Right hindlimb (tissue), 1 donor: ENCODE results near the gene CLCN3.
"Not testable (repeated sequence)": the region's sequence is repeated elsewhere in the genome, so short reads cannot be mapped to it uniquely, and the experiment has no call there.

Source experiments
- DNase-seq: peaks from one replicate; pipeline ENCODE4 v3.0.0-alpha.2; 2018

Gene CLCN3

DNA sequence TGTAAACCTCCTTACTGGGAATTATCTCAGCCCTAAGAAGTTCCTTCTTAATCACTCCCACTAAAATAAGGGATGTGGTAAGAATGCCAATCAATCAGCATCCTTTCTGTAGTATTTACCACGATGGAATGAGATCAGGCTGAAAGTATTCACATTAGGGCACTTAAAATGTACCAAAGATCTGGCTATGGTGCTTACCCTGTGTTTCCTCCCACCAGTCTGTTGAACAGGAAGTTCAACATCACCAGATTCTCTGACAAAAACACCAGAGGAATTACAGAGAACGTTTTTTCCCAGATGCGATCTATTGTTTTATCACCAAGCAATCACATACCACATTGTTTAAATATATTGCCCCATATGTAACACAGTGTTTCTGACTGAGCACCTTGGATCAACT is 2.1 kb upstream of the CLCN3 start:
- no peak for DNase-seq

DNA sequence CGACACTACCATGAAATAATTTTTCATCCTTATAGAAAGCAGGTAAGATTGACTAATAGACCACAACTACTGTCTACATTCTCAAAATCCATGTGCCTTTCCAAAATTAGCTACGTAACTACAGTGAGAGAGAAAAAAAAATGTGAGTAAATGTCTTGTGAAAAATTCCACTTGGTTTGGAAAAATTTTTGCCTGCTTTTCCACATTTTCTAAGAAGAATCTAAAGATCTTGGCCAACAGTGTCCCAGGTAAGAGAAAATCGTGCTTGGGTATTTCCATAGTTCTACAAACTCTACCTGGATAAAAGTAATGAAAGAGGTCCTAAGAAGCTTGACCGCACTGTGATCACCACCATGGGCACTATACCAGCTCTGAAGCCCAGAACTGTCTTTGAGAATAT is 1.4 kb upstream of the CLCN3 start:
- no peak for DNase-seq

DNA sequence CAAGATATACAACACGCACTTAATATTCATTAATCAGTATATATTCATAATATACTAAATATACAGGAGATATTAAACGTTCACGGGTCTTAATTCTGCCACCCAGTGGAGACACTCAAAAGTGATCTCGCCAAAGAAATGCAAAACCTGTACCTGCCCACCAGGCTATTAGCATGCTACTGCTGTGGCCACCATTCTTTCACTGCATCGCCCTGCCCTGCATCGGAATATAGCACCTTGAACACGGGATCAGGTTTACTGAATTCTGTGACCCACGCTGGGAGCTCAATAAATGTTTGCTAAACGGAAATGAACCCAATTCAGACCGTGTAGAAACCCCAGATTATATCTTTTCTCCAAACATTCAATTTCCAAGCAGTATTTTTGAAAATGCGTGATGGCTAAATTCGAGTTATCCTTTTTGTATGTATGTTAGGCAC is 840 bp upstream of the CLCN3 start:
- peak; percentile 34 for DNase-seq

DNA sequence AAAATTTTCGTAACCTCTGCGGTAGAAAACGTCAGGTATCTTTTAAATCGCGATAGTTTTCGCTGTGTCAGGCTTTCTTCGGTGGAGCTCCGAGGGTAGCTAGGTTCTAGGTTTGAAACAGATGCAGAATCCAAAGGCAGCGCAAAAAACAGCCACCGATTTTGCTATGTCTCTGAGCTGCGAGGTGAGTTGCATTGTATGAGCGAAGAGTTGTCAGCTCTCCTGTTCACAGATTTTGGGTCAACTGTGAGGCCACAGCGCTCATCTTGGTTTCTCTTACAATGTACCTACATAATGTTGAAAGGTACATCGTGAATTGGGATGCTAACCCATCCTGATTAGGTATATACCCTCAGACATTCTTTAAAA is 486 bp downstream of the CLCN3 start:
- peak; percentile 34 for DNase-seq

DNA sequence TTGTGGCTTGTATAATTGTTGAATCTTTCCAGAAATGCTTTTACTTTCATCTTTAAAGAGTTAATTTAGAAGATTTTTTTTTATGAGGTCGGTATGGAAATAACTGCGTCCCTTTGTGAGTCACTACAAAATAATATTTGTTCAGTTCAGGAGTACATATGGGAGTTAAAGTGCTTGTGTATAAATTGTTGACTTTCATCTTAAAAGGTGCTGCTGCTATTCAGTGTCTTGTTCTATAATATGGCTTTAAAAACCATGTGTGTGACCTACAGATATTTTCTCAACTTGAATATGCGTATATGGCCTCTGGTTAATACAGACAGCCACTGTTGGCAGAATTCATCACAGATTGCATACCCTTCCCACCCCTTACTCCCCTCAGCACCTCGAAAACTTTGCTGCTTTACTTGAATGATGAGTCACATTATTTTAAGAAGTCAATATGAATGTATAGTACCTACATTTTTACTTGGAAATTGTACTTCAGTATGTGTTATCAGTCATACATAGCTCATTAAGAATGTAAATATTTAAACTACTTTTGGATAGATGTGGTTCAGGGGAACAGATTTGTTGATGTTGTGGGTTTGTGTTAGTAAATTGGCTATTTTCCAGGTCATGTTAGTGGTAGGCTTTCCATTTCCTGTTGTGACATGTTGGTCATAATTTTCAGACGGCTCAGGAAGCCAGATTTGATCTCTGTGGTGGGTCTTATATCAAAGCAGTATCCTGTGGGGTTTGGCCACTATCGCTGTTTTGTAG is 1.5 kb downstream of the CLCN3 start:
- no peak for DNase-seq

DNA sequence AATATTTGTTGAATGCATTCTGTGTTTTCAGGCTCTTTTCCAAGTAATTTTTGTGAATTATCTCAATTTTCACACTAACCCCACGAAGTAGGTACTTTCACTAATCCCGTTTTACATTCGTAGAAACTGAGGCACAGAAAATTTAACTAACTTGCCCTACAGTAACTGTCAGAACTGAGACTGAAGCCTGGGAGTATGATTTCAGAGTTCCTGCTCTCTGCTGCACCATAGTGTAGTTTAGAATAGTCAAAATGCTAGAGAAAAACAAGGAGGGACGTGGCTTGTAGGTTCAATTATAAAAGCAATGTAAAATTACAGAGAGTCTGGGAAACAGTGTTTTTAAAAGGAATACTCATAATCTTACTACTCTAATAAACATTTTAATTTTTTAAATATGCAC is 2.2 kb downstream of the CLCN3 start:
- no peak for DNase-seq

DNA sequence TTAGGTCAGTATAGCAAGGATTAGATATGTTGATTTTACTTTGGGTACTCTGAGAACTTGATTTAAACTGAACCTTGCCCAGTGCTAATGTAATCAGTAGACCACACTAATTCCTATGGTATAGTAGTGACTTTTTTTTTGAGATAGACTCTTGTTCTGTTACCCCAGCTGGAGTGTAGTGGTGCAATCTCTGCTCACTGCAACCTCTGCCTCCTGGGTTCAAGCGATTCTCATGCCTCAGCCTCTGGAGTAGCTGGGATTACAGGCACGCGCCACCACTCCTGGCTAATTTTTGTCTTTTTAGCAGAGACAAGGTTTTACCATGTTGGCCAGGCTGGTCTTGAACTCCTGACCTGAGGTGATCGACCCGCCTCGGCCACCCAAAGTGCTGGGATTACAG is 3.6 kb downstream of the CLCN3 start:
- DNase-seq, result not testable (repeated sequence)

DNA sequence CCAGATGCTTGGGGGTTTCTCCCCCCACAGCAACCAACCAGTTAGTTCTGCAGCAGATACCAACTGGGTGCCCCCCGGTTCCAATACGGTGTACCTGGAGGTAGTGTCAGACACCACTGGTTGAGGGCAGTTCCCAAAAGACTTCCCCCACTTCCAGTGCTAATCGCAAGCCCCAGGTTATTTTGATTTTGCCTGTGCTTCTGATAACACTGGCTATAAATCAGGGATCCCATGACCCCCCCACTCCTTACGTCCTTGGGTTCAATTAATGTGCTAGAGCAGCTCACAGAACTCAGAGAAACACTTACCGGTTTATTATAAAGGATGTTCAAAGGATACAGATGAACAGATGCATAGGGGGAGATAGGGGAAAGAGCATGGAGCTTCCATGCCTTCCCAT is 5.5 kb downstream of the CLCN3 start:
- no peak for DNase-seq

DNA sequence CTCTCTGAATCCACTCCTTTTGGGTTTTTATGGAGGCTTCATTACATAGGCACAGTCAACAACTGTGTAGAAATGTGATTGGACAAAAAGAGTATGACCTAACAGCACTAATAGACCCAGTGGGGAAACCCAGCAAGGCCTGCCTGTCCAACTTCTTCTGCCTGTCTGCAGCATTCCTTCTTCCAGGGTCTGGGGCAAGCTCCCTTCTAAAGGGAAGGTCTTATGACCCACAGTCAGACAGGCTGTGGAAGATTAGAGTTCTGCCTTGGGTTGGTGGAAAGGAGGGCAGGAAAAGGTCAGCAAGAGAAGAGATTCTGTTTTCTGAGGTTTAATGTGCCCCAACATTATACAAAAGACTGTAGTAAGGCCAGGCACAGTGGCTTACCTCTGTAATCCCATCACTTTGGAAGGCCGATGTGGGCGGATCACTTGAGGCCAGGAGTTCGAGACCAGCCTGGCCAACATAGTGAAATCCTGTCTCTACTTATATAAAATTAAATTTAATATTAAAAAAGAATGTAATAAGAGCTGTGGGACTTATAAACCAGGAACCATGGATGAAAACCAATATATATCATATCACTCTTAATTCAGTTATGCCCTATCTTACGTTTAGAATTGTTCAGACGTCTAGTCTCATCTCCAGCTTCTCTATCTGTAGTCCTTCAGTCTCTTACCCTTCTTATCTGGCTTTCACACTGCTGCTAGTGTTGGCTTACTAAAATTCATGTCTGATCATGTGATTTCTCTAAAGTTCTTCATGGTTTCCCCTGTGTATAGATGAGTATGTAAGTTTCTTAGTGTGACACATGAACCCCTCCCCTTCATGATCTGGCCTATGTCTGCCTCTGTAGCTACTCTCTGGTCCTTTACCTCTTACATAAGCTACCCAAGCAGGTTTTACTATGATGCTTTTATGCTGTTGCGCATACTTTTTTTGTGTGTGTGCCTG is 6.2 kb downstream of the CLCN3 start:
- DNase-seq, result no peak

DNA sequence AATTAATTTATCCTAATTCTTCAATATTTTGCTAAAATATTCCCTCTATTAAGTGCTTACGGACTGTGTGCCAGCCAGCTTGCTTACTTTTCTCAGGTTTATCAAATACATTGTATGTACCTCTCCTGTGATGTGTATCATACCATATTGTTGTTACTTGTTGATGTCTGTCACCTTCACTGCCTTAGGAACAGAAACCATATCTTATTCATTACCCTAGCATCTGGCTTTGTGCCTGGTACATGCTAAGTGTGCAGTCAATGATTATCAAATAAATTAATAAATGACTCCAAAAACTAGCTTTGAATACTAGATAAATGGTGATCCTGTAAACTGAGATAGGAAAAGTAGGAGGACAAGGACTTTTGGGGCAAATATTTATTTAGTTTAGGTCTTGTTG is 6.9 kb downstream of the CLCN3 start:
- no peak for DNase-seq

DNA sequence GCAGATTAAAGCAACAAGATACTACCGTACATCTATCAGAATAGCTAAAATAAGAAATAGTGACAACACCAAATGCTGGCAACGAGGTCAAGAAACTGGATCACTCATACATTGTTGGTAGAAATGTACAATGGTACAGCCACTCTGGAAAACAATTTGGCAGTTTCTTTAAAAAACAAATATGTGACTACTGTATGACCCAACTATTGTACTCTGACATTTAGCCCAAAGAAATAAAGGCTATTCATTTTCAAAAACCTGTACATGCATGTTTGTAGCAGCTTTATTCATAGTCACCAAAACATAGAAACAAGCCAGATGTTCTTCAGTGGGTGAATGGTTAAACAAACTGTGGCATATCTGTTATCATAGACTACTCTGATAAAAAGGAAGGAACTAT is 8.2 kb downstream of the CLCN3 start:
- no peak for DNase-seq

DNA sequence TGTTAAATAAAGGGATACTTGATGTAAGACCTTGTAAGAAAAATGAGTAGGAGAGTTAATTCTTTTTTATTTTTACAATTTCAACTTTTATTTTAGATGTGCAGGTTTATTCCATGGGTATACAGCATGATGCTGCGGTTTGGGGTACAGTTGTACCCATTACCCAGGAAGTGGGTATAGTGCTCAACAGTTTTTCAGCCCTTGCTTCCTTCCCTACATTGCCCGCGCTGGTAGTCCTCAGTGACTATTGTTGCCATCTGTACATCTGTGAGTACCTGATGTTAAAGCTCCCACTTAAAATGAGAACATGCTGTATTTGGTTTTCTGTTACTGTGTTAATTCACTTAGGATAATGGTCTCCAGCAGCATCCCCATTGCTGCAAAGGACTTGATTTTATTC is 9.7 kb downstream of the CLCN3 start:
- no peak for DNase-seq

DNA sequence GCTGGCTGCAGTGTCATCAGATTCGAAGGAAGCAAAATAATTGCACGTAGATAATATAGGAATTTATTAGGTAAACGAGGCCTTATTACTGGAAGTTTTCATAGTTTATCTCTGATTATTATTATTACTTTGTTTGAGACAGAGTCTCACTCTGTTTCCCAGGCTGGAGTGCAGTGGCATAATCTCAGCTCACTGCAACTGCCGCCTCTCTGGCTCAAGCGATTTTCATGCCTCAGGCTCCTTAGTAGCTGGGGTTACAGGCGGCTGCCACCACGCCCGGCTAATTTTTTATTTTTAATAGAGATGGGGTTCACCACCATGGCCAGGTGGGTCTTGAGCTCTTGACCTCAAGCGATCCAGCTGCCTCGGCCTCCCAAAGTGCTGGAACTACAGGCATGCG is 12.5 kb downstream of the CLCN3 start:
- DNase-seq, result no peak

DNA sequence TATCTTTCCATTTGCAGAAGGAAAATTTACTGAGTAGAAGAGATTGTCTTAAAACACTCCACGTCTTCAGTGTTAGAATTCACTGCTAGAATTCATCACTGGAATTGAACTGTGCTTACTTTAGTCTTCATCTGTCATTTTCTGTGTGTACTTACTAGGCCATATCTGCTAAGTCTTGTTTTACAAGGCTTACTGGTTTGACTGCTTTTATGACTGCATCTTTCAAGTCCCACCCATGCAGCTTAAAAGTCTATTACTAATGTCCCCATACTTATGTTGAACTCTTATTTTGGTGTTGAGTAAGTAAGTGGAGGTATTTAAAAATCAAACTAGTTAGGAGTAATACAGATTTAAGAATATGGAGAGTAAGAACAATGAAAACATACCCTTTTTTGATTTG is 14.6 kb downstream of the CLCN3 start:
- DNase-seq, result no peak

DNA sequence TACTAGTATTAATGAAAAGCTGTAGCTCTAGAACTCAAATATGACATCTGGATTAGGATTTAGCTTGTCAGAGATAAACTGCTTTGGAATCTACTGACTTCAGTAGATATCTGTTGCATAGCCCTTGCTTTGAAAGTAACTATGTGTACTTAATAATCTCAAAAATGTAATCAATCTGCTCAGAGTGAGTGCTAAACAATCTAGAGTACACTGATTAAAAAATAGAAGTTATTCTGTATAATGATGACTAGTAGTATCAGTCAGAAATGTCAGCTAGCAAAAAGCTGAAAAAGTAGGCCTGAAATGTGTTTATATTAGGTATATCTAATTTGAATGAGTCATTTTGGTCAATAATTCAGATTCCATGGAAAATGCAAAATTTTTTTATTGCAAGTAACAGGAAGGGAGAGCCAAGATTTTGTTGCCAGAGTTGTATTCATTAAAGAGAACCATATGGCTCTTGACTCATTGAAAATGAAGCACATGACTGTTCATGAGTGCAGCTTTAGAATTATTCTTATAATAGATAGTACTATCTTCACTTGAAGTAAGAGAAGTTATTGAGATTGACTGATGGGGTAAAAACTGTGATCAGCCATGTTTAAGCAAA is 20.0 kb downstream of the CLCN3 start:
- no peak for DNase-seq

DNA sequence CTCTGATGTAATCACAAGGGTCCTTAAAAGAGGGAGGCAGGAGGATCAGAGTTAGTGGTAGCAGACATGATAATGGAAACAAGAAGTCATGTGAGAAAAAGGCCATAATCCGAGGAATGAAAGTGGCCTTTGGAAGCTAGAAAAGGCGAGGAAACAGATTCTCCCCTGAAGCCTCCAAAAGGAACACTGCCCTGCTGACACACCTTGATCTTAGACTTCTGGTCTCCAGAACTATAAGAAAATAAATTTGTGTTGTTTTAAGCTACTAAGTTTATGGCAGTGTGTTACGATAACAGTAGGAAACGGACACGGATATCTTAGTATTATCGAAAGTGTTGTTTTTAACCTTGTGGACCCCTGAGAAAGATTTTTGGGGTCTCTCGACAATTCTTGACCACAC is 24.4 kb downstream of the CLCN3 start:
- no peak for DNase-seq

DNA sequence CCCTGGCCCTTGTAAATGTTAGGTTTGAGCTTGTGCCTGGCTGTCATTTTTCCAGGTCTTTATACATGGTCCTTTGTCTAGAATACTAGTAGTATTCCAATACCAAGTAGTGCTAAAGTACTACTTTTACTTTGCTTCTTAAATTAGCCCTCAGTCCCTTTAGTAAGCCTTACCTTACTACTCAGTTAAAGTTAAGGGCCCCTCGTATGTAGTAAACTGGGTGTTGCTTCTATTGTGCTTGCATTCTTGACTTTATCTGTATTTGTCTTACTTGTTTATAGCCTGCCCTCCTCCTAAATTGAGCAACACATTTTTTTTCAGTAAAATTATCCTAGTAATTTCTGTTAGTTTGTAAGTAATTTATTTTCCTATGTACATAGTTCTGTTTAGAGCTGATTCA is 25.2 kb downstream of the CLCN3 start:
- no peak for DNase-seq

DNA sequence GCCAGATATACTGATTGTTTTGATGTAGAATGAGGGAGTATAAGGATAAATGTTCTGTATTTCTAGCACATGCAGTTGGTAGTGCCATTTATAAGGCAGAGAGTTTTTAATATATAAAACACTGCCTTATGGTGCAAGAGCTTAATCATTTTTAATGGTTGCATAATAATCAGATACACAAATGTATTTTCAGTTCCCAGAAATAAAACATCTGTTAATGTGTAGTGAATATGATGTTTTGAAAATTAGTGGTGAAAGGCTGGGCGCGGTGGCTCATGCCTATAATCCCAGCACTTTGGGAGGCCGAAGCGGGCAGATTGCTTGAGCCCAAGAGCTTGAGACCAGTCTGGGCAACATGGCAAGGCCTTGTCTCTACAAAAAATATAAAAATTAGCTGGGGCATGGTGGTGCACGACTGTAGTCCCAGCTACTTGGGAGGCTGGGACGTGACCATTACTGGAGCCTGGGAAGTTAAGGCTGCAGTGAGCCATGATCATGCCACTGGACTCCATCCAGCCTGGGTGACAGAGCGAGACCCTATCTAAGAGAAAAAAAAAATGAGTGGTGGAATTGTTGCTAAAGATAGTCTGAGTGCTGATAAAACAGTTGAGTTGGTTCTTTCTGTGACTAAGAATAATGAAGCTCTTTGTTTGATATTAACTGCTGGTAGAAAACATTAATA is 29.3 kb downstream of the CLCN3 start:
- no peak for DNase-seq

DNA sequence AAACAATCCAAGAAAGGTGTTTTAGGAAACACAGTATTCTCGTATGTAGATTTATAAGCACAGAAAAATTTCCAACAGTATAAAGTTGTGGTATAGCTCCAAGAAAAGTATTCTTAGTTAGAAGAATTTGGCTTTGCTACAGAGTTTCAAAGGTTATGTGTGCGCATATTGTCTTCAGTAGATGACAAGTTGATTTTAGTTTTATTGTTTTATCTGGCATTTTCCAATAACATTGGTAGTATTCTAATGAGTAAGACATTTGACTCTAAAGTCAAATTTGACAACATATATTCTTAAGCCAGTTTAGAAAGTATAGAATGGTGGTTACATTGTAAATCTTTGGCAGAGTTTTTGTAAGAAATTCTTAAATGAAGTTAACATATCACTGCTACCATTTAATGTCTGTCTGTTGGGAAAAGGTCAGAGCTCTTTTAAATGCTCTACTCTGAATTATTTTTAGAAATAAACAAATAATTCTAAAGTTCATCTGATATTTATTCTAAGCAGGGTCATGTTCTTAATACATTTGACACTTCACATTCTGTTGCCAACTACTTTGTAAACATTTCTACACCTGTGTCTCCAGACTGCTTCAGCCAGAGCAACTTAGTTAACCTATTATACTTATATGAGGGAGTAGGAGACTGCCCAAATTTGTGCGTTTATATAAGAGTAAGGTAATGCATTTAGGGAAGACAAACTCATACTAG is 30.0 kb downstream of the CLCN3 start:
- DNase-seq, result no peak

DNA sequence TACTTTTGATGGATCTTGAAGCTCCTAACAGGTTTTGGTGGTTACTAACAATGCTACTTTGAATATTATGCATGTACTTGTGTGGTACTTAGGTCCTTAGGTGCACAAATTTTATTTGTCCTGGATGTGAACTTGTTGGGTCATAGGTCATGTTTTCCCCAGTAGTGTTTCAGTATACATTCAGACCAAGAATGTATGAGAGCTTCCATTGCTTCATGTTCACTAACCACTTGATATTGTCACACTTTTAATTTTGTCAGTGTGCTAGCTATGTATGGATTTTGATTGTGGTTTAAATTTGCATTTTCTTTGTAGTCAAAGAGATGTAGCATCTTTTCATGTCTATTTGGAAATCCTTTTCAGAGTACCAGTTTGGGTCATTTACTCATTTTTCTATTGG is 32.2 kb downstream of the CLCN3 start:
- no peak for DNase-seq

DNA sequence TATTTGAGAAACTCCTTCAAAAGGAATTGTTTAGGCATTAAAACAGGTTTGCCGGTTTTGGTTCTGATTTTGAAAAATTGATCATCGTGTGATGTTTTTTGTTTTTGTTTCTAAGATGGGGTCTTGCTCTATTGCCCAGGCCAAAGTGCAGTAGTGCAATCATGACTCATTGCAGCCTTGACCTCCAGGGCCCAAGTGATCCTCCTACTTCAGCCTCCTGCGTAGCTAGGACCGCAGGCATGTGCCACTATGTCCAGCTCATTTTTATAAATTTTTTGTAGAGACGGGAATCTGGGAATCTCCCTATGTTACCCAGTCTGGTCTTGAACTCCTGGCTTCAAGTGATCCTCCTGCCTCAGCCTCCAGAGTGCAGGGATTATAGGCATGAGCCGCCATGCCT is 35.0 kb downstream of the CLCN3 start:
- no peak for DNase-seq

DNA sequence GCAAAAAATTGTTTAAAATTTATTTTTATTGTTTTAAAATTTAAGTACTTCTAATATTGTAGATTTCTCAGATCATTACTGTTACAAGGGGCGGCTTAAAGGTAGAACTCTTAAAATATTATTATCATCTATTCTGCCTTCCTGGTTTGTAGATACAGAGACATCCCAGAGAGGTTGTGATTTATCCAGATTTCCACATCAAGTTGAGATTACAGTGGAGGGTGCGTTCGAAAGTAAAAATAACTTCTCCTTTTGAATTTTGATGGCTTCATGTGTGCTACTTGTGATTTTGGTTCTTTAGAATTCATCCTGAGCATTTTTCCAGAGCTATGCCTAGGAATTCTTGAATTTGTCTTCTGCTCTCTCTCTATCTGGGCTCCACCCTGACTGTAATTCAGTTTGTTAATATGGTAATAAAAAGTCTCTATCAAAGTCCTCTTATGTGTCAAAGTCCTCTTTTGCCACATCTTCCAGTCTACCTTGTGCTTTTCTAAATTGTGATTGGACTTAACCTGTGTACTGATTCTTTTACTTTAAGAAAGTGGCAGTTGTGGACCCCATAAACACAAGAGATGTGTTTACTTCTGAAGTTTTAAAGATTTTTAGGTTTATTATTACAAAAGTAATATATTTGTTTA is 37.2 kb downstream of the CLCN3 start:
- no peak for DNase-seq
